NCI-H345 treated with DMSO at 0.1 percent for 48 hours (cell line): ENCODE results near the gene TAX1BP3.

Experiments
- DNase-seq: peaks from one replicate; lab custom pipeline; 2025; ENCODE audit not compliant: unreplicated experiment; lab: John Stamatoyannopoulos, UW

The TAX1BP3 gene

DNA sequence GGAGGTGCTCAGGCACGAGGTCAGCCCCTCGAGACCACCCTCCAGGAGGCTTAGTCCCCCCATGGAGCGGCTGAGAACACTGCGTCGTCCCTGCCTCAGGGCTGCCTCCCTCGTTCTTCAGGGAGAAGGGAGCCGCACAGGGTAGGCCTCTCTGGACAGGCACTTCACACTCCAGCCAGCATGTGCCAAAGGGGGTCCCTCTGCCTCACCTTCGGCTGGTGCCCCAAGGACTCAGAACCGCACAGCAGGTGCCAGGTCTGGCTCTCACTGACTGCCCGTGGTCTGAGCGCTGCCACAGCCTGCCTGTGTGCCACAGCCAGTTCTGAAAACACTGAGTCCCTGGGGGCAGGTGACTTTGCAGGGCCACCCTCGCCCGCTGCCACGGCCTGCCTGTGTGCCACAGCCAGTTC, 20.5 kb upstream of the TAX1BP3 start:
- no peak for DNase-seq

GRCh38 chr17:3688027-3688553, 19.7 kb upstream of the TAX1BP3 start:
- no peak for DNase-seq

GRCh38 chr17:3685174-3685573, 16.8 kb upstream of the TAX1BP3 start:
- DNase-seq: no peak

DNA sequence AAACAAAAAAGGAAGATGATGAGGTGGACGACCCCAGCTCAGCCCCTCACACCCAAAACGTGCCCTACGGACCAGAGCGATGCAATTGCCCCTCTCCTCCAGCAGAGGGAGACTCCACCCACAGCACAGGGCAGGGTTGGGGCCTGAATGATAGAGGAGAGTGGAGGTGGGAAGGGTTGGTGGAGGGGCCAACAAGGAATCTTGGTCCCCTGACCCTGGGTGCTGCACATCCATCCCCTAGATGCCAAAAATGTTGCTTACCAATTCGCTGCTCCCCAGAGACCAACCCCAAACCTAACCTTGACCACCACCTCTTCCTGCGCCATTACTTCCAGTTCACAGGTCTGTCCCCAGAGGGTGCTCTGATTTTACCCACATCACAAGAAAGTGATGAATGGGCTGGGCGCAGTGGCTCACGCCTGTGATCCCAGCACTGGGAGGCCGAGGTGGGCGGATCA, 14.7 kb upstream of the TAX1BP3 start:
- DNase-seq: no peak

DNA sequence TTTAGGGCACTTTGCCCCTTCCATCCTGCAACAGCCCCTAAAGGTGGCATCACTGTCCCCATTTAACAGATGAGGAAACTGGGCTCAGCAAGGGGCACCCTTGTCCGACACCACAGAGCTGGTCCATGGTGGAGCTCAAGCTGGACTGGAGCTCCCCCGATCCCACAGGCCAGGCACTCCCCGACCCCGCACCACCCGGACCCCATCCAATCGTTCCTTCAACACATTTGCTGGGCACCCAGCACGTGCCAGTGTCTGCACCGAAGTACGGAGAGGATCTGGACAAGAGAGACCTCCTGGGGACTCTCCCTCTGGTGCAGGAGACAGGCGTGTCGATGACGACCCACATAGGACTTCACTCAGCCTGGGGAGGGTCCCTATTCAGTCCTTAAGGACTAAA, 13.7 kb upstream of the TAX1BP3 start:
- no peak for DNase-seq

- no peak for DNase-seq
Measured at GRCh38 chr17:3681565-3681964, 13.2 kb upstream of the TAX1BP3 start.

GRCh38 chr17:3681057-3681456, 12.7 kb upstream of the TAX1BP3 start:
- no peak for DNase-seq

DNA sequence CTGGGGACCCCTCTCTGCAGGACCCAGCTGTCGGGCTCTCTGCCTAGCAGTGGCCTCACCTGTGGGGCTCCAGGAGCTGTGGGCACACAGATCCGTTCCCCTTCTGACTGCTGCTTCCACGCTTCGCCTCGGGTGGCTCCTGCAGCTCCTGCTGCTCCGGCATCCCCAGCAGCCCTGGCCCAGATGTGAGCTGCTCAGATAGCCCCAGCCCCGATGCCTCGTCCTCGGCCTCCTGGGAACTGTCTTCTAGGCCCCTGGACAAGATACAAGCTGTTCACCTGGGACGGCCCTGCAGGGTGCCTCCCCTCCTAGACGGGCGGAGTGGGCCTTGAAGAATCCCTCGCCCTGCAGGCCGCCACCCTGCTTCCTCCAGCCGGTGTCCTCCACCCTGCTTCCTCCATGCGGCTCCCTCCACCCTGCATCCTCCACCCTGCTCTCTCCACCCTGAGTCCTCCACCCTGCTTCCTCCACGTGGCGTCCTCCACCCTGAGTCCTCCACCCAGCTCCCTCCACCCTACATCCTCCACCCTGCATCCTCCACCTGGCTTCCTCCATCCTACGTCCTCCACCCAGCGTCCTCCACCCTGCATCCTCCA, 11.3 kb upstream of the TAX1BP3 start:
- no peak for DNase-seq

- DNase-seq: no peak
Measured at GRCh38 chr17:3678821-3679530, 10.6 kb upstream of the TAX1BP3 start.

DNA sequence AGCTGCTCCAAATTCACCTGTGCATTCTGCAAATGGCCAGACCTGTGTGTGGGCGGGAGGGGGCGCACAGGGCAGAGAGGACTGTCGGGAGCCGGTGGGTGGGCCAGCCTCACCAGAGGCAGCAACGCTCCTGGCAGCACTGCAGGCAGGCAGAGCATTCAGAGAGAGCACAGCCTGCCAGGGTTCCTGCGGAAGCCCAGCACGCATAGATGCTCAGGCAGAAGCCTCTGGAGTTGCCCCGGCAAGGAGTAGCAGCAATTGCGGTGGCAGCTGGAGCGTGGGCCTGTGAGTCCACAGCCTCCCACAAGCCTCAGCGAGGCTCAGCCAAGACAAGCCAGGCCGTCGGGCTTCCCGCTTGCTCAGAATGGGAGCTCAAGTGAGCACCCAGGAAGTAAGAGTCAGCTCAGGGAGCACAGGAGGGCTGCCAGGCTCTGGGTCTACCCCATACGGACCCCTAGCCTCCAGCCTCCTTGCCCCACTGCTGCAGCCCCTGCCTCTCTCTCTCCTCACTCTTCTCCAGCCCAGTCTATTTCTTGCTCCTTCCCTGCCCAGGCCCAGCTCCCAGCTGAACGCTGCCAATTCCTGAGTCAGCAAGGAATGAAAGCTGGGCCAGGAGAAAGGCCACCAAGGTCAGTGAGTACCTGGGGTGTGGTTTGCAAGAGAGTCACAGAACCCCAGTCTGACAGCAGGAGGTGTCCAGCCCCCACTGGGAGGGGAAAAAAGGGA, 9.9 kb upstream of the TAX1BP3 start:
- DNase-seq: no peak

GRCh38 chr17:3675886-3676285, 7.5 kb upstream of the TAX1BP3 start:
- DNase-seq: no peak

- DNase-seq: no peak
Measured at GRCh38 chr17:3672571-3672970, 4.2 kb upstream of the TAX1BP3 start.

GRCh38 chr17:3669548-3669947, 1.2 kb upstream of the TAX1BP3 start:
- no peak for DNase-seq

GRCh38 chr17:3669085-3669347, 638 bp upstream of the TAX1BP3 start:
- no peak for DNase-seq

DNA sequence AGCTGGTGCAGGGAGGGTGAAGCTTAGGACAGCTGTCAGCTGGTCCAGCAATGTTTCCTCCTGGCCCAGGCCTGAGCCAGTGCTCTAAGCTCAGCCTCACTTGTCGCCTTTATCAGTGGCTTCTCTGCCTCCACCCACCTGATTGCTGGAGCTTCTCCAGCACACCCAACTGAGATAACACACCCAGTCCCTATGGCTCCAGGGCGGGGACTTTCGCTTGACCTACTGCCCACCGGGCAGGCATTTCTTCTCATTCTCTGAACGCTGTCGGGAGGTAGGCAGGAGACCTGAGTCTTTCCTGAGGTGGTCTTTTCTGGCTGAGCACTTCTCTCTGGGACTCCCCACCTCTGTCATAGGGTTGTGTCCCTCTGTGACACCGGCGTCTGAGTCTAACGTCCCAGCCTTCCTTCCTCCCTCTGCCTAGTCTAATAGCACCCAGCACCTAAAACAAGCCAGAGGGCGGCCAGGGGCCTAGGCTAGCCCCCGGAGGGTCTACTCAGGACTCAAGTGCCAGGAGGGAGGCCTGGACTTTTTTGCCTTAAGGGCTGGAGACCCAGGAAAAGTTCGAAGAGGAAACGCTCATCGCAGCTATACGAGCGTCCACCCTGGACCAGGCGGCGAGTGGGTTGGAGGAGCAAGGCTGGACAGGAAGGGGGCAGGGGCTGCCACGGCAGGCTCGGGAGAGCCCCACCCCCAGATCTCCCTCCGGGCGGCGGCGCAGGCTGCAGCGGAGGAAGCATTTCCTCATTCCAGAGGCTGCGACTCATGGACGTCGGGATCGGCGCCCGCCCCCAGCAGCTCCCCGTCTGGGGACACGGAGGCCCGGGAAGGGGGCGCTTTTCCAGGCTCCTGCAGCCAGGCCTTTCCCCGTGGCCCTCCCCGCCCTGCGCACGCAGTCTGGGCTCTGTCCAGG, 756 bp downstream of the TAX1BP3 start:
- no peak for DNase-seq

DNA sequence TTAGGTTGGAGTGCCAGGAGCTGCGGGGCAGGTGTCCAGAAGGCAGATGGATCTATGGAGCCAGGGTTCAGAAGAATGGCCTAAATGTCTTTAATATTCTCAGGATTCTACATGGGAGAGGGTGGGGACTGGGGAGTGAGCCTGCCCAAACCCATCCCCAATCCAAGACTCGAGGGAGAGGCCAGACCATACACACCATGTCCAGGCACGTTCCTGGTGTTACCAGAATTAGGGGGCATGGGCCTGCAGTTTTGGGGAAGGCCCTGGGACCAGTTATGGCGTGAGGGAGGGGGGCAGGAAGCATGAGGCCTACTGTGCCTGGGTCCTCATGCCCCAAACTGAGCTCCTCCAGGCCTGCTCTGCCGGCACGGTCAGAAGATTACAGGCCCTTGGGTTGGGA, 1.9 kb downstream of the TAX1BP3 start:
- DNase-seq: no peak

- no peak for DNase-seq
Measured at GRCh38 chr17:3665834-3666233, 2.5 kb downstream of the TAX1BP3 start.

- no peak for DNase-seq
Measured at GRCh38 chr17:3663102-3664011, 5.0 kb downstream of the TAX1BP3 start.

GRCh38 chr17:3660311-3660891, 8.0 kb downstream of the TAX1BP3 start:
- no peak for DNase-seq
